Measurements from ENCODE around the gene DAD1.
"Not testable (repeated sequence)": the region's sequence is repeated elsewhere in the genome, so short reads cannot be mapped to it uniquely, and the experiment has no call there.

Gene DAD1

DNA sequence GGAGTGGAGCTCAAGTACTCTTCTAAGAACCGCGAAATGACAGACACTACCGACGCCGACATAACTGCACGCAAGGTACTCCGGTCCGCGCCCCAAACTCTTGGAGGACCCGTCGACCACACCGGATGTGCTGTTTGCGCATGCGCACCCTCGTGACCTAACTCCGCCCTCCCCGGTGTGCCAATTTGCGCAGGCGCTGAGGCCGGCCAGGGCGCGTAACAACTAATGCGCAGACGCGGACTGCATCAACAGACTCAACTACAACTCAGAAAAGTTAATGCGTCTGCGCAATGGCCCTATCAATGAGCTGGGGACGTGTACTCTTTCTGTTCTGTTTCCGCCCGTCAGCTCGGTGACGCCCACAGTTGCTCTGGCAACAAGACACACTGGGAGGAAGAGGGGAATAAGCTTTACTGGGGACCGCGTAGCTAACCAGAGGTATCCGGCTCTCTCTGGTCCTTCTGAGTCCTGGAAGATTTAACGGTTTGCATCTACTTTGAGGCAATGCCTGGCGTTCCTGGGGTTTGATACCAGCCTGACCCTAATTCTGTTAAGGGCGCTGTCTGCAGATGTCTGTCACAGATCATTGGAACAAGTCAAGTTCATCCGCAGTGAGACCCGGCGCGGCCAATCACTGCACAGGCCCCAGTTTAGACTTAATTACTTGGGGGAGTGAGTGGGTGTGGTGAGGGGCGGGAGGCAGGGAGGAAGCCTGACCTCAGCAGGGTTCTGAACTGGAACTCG is at the start of gene DAD1 (continued):
- TF ChIP-seq, protein P1, sequence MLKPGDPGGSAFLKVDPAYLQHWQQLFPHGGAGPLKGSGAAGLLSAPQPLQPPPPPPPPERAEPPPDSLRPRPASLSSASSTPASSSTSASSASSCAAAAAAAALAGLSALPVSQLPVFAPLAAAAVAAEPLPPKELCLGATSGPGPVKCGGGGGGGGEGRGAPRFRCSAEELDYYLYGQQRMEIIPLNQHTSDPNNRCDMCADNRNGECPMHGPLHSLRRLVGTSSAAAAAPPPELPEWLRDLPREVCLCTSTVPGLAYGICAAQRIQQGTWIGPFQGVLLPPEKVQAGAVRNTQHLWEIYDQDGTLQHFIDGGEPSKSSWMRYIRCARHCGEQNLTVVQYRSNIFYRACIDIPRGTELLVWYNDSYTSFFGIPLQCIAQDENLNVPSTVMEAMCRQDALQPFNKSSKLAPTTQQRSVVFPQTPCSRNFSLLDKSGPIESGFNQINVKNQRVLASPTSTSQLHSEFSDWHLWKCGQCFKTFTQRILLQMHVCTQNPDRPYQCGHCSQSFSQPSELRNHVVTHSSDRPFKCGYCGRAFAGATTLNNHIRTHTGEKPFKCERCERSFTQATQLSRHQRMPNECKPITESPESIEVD (tag by site-specific recombination; IDR thresholded peaks at IDR 0.05) = no peak
- TF ChIP-seq ZNF16 (tag by site-specific recombination; IDR thresholded peaks at IDR 0.05; ENCODE audit: low read depth) (no peak), ZNF302 (tag by site-specific recombination; IDR thresholded peaks at IDR 0.05; ENCODE audit: low read depth) (no peak), ZSCAN16 (tag by site-specific recombination; IDR thresholded peaks at IDR 0.05) (no peak), ZNF37A (tag by site-specific recombination; IDR thresholded peaks at IDR 0.05) (no peak), ZBTB21 (tag by site-specific recombination; IDR thresholded peaks at IDR 0.05) (no peak), ZNF114 (tag by site-specific recombination; IDR thresholded peaks at IDR 0.05) (no peak), ZNF2 (tag by site-specific recombination; IDR thresholded peaks at IDR 0.05) (no peak), KLF9 (tag by site-specific recombination; IDR thresholded peaks at IDR 0.05; ENCODE audit: low read depth) (peak; percentile 85), ZNF292 (tag by site-specific recombination; IDR thresholded peaks at IDR 0.05; ENCODE audit: borderline replicate concordance, low read depth) (no peak), OVOL3 (tag by site-specific recombination; IDR thresholded peaks at IDR 0.05) (no peak), ZNF510 (tag by site-specific recombination; IDR thresholded peaks at IDR 0.05; ENCODE audit: insufficient replicate concordance) (no peak), ZNF544 (tag by site-specific recombination; IDR thresholded peaks at IDR 0.05) (no peak), SALL2 (tag by site-specific recombination; IDR thresholded peaks at IDR 0.05; ENCODE audit: borderline replicate concordance) (no peak), ZNF169 (tag by site-specific recombination; IDR thresholded peaks at IDR 0.05) (no peak)
- TF ChIP-seq, protein P2, sequence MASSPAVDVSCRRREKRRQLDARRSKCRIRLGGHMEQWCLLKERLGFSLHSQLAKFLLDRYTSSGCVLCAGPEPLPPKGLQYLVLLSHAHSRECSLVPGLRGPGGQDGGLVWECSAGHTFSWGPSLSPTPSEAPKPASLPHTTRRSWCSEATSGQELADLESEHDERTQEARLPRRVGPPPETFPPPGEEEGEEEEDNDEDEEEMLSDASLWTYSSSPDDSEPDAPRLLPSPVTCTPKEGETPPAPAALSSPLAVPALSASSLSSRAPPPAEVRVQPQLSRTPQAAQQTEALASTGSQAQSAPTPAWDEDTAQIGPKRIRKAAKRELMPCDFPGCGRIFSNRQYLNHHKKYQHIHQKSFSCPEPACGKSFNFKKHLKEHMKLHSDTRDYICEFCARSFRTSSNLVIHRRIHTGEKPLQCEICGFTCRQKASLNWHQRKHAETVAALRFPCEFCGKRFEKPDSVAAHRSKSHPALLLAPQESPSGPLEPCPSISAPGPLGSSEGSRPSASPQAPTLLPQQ (tag by site-specific recombination; IDR thresholded peaks at IDR 0.05) = peak; percentile 86
- TF ChIP-seq, protein P3, sequence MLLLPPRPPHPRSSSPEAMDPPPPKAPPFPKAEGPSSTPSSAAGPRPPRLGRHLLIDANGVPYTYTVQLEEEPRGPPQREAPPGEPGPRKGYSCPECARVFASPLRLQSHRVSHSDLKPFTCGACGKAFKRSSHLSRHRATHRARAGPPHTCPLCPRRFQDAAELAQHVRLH (tag by site-specific recombination; IDR thresholded peaks at IDR 0.05) = no peak
- TF ChIP-seq, protein P4, sequence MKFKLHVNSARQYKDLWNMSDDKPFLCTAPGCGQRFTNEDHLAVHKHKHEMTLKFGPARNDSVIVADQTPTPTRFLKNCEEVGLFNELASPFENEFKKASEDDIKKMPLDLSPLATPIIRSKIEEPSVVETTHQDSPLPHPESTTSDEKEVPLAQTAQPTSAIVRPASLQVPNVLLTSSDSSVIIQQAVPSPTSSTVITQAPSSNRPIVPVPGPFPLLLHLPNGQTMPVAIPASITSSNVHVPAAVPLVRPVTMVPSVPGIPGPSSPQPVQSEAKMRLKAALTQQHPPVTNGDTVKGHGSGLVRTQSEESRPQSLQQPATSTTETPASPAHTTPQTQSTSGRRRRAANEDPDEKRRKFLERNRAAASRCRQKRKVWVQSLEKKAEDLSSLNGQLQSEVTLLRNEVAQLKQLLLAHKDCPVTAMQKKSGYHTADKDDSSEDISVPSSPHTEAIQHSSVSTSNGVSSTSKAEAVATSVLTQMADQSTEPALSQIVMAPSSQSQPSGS (tag by site-specific recombination; IDR thresholded peaks at IDR 0.05; ENCODE audit: low read depth) = no peak
- TF ChIP-seq, protein P5, sequence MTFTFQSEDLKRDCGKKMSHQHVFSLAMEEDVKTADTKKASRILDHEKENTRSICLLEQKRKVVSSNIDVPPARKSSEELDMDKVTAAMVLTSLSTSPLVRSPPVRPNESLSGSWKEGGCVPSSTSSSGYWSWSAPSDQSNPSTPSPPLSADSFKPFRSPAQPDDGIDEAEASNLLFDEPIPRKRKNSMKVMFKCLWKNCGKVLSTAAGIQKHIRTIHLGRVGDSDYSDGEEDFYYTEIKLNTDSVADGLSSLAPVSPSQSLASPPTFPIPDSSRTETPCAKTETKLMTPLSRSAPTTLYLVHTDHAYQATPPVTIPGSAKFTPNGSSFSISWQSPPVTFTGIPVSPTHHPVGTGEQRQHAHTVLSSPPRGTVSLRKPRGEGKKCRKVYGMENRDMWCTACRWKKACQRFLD (tag by site-specific recombination; IDR thresholded peaks at IDR 0.05) = no peak
- TF ChIP-seq, protein P6, sequence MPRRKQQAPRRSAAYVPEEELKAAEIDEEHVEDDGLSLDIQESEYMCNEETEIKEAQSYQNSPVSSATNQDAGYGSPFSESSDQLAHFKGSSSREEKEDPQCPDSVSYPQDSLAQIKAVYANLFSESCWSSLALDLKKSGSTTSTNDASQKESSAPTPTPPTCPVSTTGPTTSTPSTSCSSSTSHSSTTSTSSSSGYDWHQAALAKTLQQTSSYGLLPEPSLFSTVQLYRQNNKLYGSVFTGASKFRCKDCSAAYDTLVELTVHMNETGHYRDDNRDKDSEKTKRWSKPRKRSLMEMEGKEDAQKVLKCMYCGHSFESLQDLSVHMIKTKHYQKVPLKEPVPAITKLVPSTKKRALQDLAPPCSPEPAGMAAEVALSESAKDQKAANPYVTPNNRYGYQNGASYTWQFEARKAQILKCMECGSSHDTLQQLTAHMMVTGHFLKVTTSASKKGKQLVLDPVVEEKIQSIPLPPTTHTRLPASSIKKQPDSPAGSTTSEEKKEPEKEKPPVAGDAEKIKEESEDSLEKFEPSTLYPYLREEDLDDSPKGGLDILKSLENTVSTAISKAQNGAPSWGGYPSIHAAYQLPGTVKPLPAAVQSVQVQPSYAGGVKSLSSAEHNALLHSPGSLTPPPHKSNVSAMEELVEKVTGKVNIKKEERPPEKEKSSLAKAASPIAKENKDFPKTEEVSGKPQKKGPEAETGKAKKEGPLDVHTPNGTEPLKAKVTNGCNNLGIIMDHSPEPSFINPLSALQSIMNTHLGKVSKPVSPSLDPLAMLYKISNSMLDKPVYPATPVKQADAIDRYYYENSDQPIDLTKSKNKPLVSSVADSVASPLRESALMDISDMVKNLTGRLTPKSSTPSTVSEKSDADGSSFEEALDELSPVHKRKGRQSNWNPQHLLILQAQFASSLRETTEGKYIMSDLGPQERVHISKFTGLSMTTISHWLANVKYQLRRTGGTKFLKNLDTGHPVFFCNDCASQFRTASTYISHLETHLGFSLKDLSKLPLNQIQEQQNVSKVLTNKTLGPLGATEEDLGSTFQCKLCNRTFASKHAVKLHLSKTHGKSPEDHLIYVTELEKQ (tag by site-specific recombination; IDR thresholded peaks at IDR 0.05; ENCODE audit: borderline replicate concordance) = no peak
- TF ChIP-seq, protein P7, sequence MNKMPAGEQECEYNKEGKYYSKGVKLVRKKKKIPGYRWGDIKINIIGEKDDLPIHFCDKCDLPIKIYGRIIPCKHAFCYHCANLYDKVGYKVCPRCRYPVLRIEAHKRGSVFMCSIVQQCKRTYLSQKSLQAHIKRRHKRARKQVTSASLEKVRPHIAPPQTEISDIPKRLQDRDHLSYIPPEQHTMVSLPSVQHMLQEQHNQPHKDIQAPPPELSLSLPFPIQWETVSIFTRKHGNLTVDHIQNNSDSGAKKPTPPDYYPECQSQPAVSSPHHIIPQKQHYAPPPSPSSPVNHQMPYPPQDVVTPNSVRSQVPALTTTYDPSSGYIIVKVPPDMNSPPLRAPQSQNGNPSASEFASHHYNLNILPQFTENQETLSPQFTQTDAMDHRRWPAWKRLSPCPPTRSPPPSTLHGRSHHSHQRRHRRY (tag by site-specific recombination; IDR thresholded peaks at IDR 0.05) = no peak
- TF ChIP-seq, protein P8, sequence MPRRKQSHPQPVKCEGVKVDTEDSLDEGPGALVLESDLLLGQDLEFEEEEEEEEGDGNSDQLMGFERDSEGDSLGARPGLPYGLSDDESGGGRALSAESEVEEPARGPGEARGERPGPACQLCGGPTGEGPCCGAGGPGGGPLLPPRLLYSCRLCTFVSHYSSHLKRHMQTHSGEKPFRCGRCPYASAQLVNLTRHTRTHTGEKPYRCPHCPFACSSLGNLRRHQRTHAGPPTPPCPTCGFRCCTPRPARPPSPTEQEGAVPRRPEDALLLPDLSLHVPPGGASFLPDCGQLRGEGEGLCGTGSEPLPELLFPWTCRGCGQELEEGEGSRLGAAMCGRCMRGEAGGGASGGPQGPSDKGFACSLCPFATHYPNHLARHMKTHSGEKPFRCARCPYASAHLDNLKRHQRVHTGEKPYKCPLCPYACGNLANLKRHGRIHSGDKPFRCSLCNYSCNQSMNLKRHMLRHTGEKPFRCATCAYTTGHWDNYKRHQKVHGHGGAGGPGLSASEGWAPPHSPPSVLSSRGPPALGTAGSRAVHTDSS (tag by site-specific recombination; IDR thresholded peaks at IDR 0.05) = peak; percentile 50

DNA sequence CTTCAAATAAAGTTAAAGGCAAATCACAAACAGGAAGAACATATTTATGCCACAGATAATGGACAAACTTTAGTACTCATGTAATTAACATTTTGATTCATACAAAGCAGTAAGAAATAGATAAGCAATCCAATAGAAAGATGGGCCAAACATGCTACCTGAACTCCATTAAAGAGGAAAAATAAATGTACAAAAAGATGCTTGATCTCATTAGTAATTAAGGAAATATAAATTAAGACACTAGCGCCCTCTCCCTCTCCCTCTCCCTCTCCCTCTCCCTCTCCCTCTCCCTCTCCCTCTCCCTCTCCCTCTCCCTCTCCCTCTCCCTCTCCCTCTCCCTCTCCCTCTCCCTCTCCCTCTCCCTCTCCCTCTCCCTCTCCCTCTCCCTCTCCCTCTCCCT is 47.0 kb upstream of the DAD1 start:
- H3K9me3 ChIP-seq (ENCODE audit: control insufficient read depth, insufficient read depth, low read depth, low read length); H3K4me1 ChIP-seq (ENCODE audit: control insufficient read depth, insufficient read depth, low read length); POLR2A ChIA-PET; H3K4me3 ChIP-seq (ENCODE audit: low read depth, low read length); H3K27ac ChIP-seq (ENCODE audit: extremely low read depth, low read depth, low read length); H3K36me3 ChIP-seq (ENCODE audit: control insufficient read depth in 2 of 2, insufficient read depth in 1 of 2, low read length in 2 of 2): not testable (repeated sequence)
- CTCF ChIA-PET = interaction anchor here (0.5 to 1.2 kb wide), 4 partner anchors 8 to 79 kb away, joined by 3 to 4 read pairs (median 3); no protein-coding TSS in a partner anchor
